CD4-positive, alpha-beta T cell treated with Interleukin-17A for 4 hours (primary cell): ENCODE results near the gene ADAT2.
"Not testable (repeated sequence)": the region's sequence is repeated elsewhere in the genome, so short reads cannot be mapped to it uniquely, and the experiment has no call there.

Source experiments
- DNase-seq: peaks from one replicate; pipeline ENCODE4 v3.0.0-alpha.2; 2020; ENCODE audit warnings: mixed read lengths

Gene ADAT2

DNA sequence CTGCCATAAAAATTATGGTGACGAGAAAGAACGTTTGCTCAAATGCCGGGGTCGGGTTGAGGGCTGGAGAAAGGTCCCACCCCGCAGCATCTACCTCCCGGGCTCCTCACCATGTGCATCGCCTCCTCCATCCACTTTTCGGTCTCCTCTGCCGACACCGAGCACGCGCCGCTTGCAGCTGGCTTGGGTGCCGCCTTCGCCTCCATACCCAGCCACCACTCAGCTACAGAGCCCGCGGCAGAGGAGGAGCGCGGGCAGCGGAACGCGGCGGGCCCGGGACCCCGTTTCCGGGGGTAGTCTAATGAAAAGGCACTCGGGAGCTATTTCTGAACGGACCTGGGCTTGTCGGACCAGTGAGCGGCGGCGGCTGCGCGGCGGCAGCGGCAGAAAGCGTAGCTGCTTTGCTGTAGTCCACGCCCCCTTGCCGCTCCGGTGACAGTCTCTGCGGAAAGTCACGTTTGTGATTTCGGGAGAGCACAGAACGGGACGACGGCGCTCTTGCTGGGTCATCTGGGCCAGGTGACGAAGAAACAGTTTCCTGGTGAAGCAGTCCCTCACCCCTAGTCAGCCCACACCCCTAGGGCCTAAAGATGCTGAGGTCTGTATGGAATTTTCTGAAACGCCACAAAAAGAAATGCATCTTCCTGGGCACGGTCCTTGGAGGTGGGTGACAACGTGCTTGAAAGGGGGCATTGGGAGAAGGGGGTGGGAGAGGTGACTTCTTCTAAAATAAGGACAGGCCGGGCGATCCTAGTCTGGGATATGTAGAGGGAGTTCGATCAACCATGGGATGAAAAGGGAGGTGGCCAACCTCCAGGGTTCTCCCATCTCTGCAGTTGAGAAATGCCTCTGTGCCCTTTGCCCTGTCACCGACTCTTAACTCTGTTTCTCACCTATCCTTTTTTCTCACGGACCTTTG, at the start of gene ADAT2, which contains the start of gene PEX3:
Gene ADAT2 (minus strand): TSS at position 243 of the 919 bp plus-strand sequence. CDS start 37 bp downstream, at position 206.
Gene PEX3 (plus strand): TSS at position 353 of the 919 bp plus-strand sequence. CDS start 238 bp downstream, at position 591.
- DNase-seq = peak; percentile 94

GRCh38 chr6:143498428-143498827, 47.9 kb upstream of the ADAT2 start:
- DNase-seq = peak; percentile 51

DNA sequence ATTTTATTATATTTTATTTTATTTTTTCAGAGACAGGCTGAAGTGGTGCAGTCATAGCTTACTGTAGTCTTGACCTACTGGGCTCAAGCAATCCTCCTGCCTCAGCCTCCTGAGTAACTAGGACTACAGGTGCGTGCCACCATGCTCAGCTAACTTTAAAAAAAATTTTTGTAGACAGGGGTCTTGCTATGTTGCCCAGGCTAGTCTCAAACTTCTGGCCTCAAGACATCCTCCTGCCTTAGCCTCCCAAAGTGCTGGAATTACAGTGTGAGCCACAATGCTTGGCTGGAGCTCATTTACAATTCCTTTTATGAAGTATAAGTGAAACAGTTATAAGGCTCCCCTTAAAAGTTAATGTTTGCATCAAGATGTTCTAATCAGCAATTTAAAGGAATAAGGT, 46.5 kb upstream of the ADAT2 start:
- no peak for DNase-seq

DNA sequence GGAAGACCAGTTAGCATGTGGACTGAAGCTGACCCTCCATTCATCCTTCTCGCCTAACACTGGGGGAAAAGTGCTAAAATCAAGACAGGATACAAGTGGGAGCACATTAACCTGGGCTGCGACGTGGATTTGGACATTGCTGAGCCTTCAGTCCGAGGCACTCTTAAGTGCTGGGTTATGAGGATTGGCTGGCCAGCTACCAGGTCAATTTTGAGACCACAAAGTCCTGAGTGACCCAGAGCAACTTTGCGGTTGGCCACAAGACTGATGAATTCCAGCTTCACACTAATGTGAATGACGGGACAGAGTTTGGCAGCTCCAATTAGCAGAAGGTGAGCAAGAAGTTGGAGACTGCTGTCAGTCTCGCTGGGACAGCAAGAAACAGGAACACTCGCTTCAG, 40.3 kb upstream of the ADAT2 start:
- DNase-seq = no peak

- no peak for DNase-seq
These were observed 39.7 kb upstream of the ADAT2 start for GRCh38 chr6:143490244-143490643.

- no peak for DNase-seq
These were observed 36.3 kb upstream of the ADAT2 start for GRCh38 chr6:143486752-143487151.

DNA sequence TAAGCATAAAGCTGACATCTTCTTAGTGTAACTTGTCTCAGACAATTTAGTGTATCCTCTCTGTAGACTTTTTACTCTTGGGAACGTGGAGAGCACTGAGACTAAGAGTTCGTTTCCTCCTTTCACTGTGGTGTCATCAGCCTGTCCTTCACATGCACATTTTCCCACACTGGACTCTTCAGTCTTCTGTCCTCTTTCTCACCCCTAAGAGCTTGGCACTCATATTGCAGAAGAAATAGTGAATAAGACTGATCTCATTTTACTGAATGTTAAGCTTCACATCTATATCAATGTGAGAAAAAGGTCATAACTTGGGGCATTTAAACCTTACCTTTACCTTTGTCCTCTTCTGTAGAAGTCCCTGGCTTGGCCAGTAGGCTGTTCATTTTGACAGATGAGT, 35.5 kb upstream of the ADAT2 start:
- DNase-seq = no peak

DNA sequence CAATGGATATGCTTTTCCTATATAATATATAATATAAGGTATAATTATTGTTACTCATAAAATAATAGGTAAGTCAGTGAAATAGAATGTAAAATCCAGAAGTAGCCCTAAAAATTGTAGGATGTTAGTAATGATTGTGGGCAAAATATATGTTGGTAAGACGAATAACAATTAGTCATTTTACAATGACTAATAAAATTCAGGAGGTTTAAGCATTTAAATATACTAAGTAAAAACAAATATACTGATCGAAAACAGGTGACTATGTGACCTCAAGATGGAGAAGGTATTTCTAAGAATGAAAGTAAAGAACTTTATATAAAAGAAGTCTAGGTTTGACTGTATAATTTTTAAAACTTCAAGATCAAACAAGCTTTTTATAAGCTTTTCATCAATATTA, 32.1 kb upstream of the ADAT2 start:
- no peak for DNase-seq

- DNase-seq = no peak
These were observed 28.1 kb upstream of the ADAT2 start for GRCh38 chr6:143478479-143479062.

- DNase-seq = no peak
These were observed 26.1 kb upstream of the ADAT2 start for GRCh38 chr6:143476545-143476944.

DNA sequence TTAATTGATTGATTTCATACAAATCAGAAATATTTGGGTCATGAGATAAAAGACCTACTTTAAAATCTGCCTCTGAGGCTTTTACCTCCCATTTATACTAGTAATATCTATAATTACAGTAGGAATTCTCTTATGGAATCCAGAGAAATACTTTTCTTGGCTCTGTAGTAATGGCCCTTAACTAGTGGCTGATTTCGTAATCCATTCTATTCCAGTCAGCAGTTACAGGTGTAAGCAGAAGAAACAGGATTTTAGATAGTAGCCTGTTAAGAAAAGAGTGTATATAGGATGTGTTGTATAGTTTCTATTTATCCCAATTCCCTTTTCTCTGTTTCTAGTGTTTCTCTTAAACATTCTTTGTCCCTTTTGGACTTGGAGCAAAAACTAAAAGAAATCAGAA, 21.3 kb upstream of the ADAT2 start:
- no peak for DNase-seq

GRCh38 chr6:143468823-143469222, 18.3 kb upstream of the ADAT2 start:
- not testable (repeated sequence) for DNase-seq

- no peak for DNase-seq
These were observed 17.5 kb upstream of the ADAT2 start for GRCh38 chr6:143468026-143468425.

GRCh38 chr6:143465546-143465945, 15.1 kb upstream of the ADAT2 start:
- DNase-seq = no peak

DNA sequence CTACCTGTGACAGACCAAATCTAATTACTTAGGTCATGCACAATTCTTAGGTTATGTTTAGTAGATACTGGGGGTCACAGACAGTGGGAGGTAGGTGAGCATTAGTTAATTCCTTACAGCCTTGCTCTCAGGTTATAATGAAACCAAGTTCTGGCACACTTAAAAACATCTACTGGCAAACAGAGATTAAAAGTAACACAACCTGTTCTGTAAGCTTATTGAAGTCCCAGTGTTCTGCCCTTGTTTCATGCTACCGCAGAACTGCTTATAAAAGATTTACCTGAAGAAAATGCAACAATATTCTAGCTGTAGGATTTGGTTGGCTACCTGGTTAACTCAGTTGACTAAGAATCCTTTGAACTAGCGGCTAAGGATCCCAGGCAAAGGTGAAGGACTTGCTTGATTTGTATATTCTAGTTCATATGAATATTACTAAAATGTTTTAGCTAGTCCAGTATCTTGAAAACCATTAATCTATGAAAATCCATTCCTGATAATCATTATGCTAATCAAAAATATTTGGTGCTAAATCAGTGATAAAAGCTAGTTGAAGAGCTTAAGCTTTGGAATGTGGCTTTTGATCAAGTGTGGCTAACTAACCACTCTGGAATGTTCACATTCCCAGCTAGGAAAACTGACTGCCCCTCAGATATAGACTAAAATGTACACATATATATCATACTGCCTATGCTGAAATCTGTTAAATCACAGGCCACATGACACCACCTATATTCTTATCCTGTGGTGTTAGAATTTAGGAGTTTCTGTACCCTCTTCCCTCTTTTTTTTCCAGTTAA, 7.3 kb upstream of the ADAT2 start:
- DNase-seq = no peak

GRCh38 chr6:143451531-143451930, 1.0 kb upstream of the ADAT2 start:
- no peak for DNase-seq

- DNase-seq = peak; percentile 32
These were observed 612 bp downstream of the ADAT2 start for GRCh38 chr6:143449714-143450452.

GRCh38 chr6:143449082-143449713, 1.3 kb downstream of the ADAT2 start:
- no peak for DNase-seq

GRCh38 chr6:143447865-143448264, 2.6 kb downstream of the ADAT2 start:
- DNase-seq = not testable (repeated sequence)

GRCh38 chr6:143443096-143443495, 7.4 kb downstream of the ADAT2 start:
- DNase-seq = no peak

- no peak for DNase-seq
These were observed 8.6 kb downstream of the ADAT2 start for GRCh38 chr6:143441680-143442545.
